Glomerular visceral epithelial cell (primary cell): ENCODE results near the gene ABCA13.

Experiments
- DNase-seq: peaks from one replicate; pipeline ENCODE4 v3.0.0-alpha.2; 2016; ENCODE audit errors: extremely low spot score

The ABCA13 gene

GRCh38 chr7:48429117-48429516 is 257.9 kb downstream of the ABCA13 start:
- DNase-seq: no peak

DNA sequence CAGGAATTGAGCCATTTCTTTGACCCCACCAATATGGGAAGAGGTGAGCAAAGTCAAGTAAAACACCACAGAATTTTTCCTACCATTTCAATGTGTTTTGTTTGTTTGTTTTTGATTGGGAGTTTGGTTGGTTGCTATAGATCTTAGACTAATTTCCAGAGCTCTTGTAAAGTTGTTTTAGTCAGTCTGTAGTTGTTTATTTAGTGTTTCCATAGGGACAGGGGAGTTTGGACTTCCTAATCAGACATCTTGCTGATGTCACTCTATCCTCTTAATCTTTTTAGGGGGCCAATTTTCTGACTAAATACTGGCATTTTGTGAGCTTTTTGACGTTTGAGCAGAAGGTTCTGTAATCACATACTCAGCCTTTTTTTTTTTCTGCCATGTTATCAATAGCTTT is 266.9 kb downstream of the ABCA13 start:
- DNase-seq: no peak

DNA sequence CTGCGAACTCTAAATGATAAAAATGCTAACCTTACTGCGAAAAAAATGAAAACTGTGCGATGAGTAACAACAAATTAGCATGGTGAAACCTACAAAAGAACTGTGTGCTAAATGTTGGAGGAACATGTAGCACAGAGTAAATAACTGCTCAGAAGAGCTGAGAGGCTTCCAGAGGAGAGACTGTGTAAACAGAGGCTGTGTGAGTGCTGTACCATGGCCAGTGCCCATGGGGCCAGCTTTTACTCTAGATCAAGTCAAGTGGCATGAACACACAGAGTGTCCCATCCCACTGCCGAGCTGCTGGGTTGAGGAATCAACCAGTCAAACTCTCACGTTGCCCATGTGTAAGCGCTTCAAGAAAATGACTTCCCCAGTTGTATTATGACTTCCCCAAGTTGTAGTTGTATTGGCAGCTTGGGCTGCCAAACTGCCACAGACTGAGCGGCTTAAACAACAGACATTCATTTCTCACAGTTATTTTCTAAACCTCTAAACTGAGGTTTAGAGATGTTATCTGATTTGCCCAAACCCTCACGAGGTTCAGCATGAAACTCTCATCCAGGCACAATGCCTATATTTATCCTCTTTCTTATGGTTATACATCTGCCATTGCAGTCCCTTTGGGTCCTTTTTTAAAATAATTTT is 270.7 kb downstream of the ABCA13 start:
- DNase-seq: no peak

DNA sequence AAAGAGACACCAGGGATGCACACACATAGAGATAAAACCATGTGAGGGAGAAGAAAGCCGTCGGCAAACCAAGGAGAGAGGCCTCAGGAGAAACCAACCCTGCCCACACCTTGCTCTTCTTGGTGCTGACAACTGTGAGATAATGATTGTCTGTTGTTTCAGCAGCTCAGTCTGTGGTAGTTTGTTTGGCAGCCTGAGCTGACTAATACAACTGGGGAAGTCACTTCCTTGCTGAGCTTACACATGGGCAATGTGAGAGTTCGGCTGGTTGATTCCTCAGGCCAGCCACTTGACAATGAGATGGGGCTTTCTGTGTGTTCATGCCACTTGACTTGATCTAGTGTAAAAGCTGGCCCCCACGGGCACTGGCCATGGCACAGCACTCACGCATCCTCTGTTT is 271.8 kb downstream of the ABCA13 start:
- no peak for DNase-seq

GRCh38 chr7:48446721-48447120 is 275.5 kb downstream of the ABCA13 start:
- no peak for DNase-seq

DNA sequence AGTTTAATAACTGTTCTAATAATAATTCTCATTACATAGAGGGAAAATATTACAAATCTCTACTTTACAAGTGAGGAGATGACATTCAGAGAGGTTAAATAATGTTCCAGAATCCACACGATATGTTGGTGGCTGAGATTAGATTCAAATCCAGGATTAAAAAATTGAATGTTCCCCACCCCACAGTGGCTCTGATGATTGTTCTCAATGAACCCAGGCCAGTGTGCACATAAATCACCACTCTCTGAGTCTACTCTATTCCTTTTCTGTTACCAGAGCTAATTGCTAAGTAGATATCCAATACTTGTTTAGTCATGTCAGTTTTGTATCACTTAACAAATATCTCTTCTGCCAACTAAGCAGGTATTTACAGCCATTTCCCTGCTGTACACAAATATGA is 281.0 kb downstream of the ABCA13 start:
- DNase-seq: no peak

- no peak for DNase-seq
Measured at GRCh38 chr7:48454750-48455192, 283.5 kb downstream of the ABCA13 start.

DNA sequence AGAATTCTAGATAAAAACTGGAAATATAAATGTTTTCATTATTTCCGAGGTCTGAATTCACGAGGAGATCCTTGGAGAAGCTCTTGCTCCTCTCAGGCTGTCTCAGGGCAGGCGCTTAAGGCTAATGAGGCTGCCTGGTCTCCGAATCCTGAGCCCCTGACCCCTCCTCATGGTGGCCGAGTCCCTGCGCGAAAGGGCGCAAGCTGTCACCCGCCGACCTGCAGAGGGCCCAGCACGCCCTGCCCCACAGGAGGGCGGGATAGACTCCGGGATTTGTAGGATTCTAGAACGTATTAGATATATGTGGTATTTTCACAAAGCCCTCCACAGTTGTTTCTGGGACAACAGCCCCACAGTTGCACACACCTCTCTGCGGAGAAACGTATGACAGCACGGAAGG is 284.1 kb downstream of the ABCA13 start:
- DNase-seq: no peak

DNA sequence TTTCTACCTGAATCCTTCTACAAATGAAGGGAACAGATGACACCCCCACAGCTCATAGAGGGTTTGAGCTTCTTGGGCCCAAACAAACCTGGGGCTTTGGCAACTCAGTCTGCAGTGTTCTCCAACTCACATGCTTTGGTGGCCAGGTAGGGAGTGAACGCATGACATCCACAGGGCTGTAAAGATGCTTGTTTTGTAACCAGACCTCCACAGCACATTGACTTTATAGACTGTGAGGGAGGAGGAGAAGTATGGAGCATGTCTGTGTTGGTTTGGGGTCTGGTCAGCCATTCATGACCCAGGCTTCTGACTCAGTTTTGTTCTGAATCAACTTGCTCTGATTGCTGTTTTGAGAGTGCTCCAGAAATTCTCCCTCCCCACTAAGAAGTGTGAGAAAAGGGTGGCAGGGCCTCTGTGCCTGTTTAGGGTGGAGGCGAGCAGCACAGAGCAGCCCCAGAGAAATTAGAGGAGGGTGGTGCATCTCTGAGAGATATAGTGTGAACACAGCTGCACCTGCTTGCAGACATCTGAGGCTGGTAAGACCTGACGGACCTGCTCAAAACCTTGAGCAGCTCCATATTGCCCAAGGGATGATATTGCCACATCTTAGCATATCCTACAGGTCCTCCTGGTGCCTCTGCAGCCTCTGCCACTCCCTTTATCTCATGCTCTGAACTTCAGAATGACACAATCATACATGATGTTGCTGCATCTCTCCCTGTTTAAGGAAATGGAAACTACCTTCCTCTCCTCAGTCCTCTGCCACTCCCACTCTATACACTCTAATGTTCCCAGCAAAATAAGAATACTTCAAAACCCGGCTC is 287.7 kb downstream of the ABCA13 start:
- DNase-seq: no peak

GRCh38 chr7:48466713-48467112 is 295.5 kb downstream of the ABCA13 start:
- no peak for DNase-seq

- no peak for DNase-seq
Measured at GRCh38 chr7:48471196-48471595, 299.9 kb downstream of the ABCA13 start.

DNA sequence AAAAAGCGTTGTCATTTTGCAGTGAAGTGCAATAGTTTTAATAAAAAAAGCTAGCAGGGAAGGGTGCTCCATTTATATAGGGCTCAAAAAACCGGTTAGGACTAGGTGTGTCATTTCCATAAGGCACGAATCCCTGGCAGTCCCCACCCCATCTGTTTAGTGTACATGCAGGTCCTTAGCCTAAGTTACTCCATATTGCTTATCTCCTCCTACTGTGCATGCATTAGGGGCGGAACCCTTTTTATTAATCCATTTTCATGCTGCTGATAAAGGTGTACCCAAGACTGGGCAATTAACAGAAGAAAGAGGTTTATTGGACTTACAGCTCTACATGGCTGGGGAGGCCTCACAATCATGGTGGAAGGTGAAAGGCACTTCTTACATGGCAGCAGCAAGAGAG is 301.4 kb downstream of the ABCA13 start:
- no peak for DNase-seq

DNA sequence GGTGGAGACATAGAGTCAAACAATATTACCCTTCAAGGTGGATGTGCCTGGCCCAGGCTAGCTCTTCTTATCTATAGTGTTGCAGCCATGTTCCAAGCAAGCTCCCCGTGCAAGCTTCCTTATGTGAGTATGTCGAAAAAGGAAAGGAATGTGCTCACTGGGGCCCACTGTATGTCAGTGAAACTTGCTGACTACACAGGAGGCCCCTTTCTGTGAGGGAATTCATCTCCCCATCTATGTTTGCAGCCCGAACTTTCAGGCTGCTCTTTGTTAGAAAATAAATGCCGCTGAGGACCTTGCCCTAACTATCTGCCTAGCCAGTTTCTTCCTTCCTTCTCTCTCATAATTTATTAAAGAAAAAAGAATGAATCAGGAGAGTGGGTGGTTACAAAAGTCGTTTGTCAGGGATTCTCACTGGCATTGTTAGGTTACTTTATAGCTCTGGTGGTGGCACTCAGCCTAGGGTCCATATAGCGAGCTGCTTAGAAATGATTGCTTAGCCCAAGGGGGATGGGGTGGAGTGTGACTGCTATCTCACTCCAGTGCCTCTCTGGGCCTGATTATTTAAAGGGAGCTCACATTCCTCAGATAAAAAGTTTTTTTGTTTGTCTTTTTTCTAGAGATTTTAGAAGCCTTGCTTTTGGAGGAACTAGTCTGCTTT is 302.1 kb downstream of the ABCA13 start:
- no peak for DNase-seq

DNA sequence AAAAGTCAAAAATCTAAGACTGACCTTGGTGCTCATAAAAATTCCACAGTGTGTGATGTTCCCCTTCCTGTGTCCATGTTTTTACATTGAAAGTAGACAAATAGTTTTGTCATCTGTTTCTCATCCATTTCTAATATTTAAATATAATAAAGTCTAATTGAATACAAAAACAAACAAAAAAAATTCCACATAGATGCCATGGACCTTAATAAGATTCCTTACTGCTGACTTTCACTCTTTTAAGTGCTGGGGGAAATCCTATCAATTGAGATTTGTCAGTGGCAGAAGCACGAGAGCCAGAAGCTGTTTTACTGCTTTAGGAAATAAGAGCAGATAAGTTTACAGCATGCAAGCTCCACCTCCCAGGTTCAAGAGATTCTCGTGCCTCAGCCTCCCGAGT is 310.0 kb downstream of the ABCA13 start:
- no peak for DNase-seq

DNA sequence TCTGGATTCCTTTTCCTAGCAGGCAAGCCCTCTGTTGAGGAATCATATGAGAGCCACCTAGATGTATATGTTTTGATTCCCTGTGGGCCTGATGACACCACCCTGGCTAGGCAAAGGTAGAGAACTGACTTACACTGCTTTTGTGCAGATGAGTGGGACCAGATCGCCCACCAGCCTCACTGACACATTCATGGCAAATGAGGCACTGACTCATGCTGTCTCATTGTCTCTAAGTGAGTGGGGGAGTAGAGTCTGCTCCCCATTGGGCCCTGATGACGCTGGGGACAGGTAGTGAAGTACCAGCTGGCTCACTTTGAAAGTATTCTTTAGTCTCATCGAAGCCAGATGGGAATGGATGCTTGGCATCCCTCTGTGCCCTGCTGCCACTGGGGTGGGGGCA is 326.3 kb downstream of the ABCA13 start:
- no peak for DNase-seq

GRCh38 chr7:48502021-48502420 is 330.8 kb downstream of the ABCA13 start:
- no peak for DNase-seq

DNA sequence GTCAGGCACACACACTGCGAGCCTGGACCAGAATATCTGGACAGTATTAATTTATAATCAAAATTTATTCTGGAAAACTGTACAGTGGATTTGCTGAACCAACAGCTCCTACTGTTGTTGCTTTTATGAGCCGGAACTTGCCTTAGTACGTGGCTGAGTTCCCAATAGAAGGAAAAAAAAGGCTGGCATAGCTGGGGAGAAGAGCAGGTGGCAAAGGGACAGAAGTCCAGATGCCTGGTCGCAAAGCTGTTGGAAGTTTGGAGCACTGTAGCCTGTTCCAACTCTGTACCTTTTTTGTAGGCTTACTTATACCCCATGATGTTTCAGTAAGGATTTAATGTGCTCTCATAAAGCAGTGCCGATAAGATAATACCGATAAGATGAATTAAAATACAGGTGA is 333.8 kb downstream of the ABCA13 start:
- no peak for DNase-seq

DNA sequence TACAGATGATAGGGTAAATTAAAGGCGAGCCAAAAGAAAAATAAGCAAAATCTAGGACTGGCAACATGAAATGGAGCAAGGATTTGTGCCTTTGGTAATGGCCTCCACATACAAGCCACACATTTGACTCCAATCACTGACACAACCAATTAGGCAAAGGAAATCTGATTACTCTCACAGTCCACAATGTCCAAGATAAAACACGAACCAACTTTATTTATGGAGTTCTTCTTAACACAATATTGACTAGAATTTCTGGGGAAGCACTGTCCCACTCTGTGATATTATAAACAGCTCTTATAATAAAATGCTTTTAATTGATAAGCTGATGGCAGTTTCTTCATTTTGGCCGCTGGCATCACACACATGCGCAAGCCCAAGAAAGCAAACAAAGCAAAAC is 334.2 kb downstream of the ABCA13 start:
- no peak for DNase-seq

- no peak for DNase-seq
Measured at GRCh38 chr7:48506569-48506968, 335.3 kb downstream of the ABCA13 start.

GRCh38 chr7:48511080-48511479 is 339.8 kb downstream of the ABCA13 start:
- DNase-seq: no peak

- DNase-seq: no peak
Measured at GRCh38 chr7:48512892-48513291, 341.6 kb downstream of the ABCA13 start.

DNA sequence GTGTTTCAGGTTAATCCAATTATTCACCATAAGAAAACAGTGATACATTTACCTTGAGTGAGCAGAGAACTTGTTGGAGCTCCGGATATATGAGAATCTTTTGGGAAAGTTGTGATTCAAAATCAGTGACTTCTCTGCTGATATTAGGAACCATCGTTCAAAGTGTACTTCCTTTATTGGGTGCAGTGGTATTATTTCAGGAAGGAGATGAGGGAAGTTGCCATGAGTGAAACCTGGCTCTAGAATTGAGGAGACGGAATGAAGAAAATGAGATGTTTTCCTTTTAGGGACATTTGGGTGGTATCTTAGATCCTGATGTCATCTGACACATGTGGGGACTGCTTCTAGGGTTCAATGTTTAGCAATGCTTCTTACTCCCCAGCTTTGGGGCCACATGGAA is 343.9 kb downstream of the ABCA13 start:
- DNase-seq: no peak

DNA sequence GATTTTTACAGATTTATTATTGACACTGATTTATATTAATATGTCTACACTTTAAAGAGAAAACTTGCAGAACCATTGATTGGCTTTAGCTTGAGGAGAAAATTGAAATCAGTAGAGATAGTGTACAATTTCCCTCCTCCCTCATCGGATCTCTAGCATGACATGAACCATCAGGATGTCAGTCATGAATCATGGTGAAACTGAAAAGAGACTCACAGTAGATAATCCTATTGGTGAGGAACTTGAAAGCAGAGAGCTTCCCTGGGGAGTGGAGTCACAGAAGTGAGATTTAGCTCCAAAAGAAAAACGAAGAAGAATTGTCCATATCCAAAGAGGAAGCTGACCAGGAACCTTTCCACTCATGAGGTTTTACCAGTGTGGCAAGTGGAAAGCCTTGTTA is 346.8 kb downstream of the ABCA13 start:
- DNase-seq: no peak
